ENCODE data around the gene SMURF2.
"Not testable (repeated sequence)": the region's sequence is repeated elsewhere in the genome, so short reads cannot be mapped to it uniquely, and the experiment has no call there.

GRCh38 chr17:64577025-64577424 is 85.1 kb downstream of the SMURF2 start:
- TF ChIP-seq CTCF, POLR2A, EP300 (IDR thresholded peaks at IDR 0.05): not testable (repeated sequence)

Data from ovary (tissue), 3 donors.